GM21529 (cell line): ENCODE data around the gene GTF2H4.
A peak's percentile ranks its signal among the peaks of the same experiment; 100 is the strongest.
"Not testable (repeated sequence)": the region's sequence is repeated elsewhere in the genome, so short reads cannot be mapped to it uniquely, and the experiment has no call there.

Experiments
- ATAC-seq: cut with Tn5 transposase; IDR thresholded peaks from one replicate; pipeline ENCODE4 v1.9.1; 2021; ENCODE audit not compliant: unreplicated experiment

GTF2H4 gene

DNA sequence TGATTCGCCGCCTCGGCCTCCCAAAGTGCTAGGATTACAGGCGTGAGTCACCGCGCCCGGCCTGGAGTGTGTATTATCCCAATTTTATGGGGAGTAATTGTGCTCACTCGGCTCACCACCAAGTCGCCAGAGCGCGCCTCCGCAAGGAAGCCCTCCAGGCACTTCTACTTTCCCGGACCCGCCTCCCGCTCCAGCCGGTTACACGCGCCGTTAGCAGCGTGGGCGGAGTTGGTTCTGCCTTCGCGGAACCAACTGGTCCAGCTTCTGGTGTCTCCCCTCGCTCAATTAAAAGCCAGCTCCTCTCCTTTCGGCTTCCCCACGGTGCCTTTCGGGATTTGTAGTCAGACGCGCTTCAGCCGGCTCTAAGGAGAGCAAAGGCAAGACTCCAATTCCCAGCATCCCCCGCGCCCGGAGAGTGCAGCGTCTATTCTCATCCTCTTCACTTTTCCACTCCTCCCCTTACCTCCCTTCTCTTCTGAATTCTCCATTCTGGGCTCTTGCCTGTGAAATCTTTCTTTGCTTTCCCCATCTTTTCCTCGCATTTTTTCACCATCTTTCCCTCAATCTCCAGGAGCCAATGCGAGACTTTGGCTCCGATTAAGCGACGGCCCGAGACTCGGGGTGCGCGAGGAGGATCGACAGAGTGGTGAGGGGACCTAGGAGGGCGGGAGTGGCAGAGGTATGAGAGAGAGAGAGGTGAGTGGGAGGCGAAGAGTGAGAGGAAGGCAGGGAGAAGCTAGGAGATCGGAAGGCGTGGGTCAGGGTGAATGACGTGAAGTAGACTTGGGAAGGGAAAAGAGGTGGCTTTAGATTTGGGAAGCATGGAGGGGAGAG, at the start of gene GTF2H4:
Gene GTF2H4, plus strand, starts transcription at position 450 of the 834 bp plus-strand sequence.
- peak; percentile 97 for ATAC-seq

DNA sequence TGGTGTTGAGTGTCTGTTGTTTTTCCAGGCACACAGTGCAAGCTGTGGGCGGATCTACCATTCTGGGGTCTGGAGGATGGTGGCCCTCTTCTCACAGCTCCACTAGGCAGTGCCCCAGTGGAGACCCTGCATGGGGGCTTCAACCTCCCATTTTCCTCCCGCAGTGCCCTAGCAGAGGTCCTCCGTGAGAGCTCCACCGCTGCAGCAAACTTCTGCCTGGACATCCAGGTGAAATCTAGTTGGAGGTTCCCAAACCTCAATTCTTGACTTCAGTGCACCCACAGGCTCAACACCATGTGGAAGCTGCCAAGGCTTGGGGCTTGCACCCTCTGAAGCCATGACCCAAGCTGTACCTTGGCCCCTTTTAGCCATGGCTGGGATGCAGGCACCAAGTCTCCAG, 48.3 kb upstream of the GTF2H4 start:
- ATAC-seq: not testable (repeated sequence)

DNA sequence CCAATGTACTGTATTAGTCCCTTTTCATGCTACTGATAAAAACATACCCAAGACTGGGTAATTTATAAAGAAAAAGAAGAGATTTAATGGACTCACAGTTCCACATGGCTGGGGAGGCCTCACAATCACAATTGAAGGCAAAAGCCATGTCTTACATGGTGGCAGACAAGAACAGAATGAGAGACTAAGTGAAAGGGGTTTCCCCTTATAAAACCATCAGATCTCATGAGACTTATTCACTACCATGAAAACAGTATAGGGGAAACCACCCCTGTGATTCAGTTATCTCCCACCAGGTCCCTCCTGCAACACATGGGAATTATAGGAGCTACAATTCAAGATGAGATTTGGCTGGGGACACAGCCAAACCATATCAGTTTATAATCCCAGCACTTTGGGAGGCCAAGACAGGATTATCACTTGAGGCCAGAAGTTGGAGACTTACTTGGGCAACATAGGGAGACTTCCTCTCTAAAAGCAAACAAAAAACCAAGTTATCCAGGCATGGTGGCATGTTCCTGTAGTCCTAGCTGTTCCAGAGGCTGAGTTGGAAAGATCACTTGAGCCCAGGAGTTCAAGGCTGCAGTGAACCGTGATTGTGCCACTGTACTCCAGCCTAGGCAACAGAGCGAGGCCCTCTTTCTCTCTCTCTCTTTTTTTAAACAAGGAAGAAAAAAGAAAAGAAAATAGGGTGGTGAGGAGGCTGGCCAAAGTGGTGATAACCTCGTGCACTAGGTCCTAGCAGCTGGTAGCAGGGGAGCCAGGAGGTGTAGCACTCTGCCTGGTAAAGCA, 46.6 kb upstream of the GTF2H4 start:
- ATAC-seq: no peak

DNA sequence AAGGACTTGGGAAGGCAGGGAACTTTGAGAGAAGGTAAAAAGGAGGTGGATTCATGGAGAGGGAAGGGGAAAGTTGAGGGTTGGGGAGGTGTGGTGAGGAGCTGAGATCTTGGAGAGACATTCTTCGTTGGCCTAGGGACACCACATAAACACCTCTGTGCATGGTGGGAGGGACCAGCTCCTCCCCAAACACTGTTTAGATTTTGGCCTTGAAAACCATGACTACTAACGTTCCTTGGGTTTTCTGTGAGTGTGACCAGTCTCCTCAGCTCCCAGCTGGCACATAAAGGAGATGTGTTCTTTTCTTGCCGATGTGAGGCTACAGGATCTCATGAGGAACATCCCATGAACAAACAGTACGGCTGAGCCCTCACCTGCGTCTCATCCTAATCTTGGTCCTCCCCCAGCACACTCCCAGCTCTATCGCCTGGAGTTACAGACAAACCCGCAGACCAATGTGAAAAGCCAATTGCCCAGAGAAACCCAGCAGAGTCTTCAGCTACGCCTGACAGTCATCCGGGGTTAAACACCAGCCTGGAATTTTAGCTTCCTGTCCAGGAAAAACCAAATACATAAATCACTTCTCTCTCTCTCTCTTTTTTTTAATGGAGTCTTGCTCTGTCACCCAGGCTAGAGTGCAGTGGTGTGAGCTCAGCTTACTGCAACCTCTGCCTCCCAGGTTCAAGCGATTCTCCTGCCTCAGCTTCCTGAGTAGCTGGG, 45.7 kb upstream of the GTF2H4 start:
- ATAC-seq: no peak

DNA sequence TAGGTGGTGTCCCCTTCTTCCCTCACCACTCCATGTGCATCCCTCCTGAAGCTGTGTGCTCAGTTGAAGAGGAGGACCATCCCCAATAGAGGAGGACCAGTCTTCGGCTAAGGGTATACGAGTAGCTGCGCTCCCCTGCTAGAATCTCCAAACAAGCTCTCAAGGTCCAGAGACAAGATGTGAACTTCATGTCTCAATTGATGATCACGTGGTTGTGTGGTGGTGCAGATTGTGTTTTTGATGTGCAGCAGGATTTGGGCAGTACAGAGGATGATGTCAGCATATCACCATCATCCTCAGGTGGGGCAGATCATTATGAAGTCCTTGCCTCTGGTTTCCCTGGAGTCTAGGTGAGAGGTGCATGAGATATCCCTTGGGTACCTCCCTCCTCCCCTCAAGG, 43.7 kb upstream of the GTF2H4 start:
- no peak for ATAC-seq

DNA sequence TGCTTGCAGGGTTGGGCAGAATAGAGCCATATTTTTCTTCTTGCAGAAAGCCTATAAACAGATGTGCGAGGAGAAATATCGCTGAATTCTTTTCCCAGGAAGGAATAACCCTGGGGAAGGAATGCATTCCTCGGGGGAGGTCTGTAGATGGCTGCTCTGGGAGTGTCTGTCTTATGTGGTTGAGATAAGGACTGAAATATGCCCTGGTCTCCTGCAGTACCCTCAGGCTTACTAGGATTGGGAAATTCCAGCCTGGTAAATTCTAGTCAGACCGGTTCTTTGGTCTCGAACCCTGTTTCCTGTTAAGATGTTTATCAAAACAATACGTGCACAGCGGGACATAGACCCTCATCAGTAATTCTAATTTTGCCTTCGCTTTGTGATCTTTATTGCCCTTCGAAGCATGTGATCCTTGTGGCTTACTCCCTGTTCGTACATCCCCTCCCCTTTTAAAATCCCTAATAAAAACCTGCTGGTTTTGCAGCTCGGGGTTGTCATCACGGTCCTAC, 38.7 kb upstream of the GTF2H4 start:
- not testable (repeated sequence) for ATAC-seq

DNA sequence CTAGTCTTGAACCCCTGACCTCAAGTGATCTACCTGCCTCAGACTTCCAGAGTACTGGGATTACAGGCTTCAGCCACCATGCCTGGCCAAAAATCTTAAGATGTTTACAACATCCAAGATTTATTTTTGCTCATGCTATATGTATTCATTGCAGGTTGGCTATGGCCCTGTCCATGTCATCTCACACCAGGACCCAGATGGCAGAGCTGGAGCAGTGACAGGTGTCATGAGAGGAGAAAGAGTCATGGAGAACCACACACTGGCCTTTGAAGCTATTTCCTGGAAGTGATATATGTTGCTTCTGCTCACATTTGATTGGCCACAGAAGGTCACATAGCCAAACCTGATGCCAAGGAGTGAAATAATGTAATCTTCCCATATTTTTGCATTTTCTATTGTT, 37.5 kb upstream of the GTF2H4 start:
- ATAC-seq: no peak

DNA sequence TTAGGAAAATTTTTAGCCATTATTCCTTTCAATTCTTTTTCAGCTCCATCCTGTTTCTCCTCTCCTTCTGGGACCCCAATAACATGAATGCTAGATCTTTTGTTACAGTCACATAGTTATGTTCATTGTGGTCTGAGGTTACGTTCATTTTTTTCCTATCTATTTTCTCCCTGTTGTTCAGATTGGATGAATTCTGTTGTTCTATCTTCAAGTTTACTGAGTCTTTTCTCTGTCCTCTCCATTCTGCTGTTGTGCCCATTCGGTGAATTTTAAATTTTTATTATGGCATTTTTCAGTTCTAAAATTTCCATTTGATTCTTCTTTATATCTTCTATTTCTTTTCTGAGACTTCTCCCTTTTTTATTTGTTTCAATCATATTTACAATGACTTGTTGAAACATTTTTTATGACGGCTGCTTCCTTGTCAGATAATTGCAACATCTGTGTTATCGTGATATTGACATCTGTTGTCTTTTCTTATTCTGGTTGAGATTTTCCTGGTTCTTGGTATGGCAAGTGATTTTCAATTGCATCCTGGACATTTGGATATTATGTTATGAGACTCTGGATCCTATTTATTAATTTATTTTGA, 36.3 kb upstream of the GTF2H4 start:
- no peak for ATAC-seq

DNA sequence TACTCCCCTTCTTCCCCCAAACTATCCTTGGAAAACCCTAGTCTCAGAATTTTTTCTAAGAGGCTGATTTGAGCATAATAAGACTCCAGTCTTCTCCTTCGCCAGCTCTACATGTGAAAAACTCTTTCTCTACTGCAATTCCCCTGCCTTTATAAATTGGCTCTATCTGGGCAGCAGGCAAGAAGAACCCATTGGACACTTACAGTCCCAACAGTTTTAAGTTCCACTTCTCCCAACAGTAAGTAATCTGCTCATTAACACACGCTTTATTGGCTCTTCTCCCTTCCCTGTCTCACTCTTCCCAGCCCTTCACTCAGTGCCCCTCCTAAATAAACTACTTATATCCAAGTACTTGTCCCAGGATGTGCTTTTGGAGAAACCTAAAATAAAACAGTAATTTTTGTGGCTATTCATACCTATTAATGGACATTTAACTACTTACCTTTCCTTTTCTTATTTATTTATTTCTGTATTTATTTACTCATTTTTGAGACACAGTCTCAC, 34.8 kb upstream of the GTF2H4 start:
- ATAC-seq: no peak

DNA sequence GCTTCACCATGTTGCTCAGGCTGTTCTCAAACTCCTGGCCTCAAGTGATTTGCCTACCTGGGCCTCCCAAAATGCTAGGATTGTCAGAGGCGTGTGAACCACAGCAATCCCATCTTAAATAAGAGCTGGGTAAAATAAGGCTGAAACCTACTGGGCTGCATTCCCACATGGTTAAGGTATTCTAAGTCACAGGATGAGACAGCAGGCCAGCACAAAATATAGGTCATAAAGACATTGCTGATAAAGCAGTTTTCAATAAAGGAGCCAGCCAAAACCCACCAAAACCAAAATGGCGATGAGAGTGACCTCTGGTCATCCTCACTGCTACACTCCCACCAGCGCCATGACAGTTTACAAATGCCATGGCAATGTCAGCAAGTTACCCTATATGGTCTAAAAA, 34.2 kb upstream of the GTF2H4 start:
- ATAC-seq: not testable (repeated sequence)

DNA sequence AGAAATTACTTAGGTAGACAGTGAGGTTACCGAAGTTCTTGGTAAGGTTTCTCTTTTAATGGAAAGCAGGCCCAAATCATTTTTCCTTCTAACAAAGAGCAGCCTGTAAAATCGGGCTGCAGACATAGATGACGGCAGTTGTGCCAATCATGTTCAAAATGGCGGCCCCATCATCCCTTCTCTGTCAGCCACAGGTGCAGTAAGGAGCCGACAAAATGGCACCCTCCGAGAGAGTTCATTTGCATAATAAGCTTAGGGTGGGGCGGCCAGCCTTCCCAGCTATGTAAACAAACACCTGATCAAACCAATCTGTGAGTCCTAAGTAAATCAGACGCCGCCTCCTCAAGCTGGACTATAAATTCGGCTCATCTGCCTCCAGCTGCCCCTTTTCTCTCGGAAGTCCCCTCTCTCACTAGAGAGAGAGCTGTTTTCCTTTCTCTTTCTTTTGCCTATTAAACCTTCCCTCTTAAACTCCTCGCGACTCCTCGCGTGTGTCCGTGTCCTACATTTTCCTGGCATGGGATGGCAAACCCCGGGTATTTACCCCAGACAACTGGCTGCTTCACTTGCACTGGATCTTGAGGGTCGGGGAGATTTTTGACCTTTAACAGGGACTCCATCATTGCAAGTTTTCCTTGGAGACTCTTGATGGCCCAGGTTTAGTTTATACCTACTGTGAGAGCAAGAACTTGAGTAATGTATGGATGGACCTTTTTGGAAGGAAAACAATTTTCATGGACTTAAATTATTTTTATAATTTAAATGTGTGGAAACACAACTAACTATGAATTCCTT, 32.6 kb upstream of the GTF2H4 start:
- ATAC-seq: no peak

DNA sequence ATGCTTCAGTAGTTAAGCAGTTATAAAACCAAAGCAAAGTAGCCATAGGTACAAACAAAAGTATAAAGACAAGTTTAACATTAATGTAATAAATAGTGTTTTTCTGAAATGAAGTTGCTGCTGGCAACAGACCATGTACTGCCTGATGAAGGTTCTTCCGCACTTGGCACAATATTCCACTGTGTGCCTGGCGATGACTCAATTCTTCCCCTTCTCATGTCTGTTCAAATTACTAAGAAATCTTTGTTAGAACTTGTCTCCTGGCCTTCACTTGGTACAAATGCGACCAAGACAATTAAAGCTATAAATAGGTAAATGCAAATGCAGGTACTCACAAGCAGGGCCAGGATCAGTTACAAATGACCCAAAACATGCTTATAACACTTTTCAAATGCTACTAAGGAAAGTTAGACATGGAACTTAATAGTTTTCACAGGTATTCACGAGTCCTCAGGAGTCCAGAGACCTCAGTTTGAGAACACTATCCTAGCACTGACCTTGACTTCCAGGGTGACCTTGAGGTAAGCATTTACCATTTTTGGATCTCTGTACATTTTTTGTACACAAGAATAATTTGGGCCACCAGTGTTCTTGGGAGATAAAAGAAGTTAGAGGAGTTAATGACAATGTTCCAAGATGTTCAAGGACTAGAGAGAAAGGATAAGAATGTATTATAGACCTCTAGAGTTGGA, 31.8 kb upstream of the GTF2H4 start:
- ATAC-seq: no peak

DNA sequence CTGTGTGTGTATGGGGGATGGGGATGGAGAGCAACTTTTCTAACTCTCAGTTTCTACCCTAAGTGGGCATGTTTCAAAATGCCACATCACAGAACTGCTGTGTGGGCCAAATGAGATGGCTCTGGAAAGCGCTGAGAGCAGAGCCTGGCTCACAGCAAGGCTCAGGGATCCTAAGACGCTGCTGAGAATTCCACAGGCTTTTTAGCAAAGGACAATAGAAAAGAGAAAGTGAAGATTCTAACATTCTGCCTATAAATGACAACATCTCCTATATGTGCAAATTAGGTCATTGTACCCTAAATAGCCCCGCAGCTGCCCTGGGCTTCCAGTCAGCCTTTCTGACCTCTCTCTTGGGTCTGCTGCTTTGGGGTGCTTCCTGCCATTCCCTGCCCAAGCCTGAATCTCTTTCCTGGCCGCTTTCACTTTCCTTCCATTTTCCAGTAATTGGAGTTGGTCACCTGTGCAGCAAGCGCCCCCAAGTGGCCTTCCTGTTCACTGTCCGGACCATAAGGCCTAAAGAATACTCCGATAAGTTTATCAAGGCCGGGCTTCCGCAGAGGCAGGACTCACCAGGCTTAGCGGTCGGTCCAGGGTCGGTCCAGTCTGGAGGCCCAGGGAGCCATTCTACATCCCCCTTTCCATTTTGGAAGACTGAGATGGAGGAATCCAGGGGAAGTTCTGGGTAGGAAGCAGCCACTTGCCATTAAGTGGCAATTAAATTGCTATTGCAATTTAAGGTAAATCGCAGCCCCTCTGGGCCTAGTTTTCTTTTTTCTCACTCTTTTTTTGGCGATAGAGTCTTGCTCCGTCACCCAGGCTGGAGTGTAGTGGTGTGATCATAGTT, 30.4 kb upstream of the GTF2H4 start:
- no peak for ATAC-seq

DNA sequence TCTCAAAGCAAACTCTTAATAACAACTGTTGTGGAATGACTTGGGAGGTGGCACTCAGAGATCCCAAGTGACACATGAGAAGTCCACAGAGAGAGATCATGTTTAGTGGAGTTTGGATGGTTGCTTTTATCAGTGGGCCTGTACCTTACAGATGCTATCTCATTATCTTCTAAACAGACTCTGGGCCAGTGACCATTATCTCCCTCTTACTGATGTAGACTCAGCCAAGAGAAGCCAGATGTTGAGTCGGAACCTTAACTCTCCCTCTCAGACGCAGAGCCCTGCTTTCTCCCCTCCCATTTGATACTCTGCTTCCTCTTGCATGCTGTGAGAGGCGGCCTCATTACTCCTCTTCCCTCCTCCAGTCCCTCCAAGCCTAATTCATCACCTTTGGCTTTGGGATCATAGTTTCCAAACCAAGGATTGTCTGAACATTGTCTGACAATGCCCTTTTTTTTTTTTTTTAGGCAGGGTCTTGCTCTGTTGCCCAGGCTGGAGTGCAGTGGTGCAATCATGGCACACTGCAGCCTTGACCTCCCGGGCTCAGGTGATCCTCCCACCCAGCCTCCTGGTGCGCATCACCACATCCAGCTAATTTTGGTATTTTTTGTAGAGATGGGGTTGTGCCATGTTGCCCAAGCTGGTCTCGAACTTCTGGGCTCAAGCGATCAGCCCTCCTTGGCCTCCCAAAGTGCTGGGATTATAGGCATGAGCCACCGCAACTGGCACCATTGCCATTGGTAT, 28.2 kb upstream of the GTF2H4 start:
- no peak for ATAC-seq

DNA sequence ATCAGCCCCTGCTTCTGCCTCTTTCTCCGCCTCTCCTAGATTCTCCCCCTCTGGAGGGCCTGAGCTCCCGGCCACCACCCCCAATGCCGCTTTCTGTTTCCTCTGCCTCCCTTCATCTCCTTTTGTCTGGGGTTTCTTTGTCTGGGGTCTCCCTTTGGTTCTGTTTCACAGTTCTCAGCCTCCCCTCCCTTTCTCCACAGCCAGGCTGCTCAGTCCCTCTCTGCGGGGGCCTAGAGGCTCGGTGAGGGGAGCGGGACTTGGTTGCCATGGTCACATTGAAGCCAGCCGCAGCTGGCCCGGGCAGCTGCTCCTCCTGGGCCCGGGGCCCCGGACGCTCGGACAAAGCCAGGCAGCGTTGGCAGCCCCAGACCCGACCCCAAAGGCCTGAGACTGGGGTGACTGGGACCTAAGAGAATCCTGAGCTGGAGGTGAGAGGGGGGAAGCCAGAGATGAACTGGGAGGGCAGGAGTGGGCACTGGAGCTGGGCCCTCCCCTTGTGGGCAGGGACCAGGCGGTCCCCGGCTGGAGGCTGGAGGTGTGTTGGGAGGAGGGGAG, 27.2 kb upstream of the GTF2H4 start:
- ATAC-seq: no peak

DNA sequence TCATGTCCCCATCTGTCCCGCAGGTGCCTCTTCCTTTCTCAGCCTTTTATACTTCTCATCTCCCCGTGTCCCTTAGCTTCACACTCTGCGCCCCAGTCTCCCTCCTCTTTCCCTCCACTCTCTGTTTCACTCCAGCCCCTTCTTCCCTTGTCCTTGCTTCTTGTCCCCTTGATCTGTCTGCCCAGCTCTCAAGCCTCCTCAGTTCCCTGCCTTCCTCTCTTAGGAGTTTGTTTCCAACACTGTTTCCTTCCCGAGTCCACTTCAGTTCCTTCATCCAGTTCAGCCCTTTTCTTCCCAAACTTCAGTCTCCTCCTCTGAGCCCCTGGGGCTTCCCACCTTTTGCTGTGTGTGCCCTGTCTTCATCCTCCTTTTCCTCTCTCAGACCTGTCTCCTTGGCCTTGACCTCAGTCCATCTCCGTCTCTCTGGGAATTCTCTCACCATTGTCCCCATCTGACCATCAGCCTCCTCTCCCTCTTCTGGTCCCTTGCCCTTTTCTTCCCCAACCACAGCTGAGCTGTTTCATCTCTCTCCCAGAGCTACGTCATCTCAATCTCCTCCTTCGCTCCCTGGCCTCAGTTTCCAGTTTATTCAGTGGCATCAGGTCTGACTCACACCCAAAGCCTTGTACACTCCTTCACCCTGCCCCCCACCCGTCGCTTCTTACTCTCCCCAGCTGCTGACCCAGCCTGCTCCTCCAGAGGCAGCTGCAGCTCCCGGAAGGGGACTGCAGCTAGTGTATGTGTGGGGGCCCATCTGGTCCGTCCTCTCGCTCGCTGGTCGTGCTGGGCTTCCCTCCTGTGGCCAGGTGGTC, 26.4 kb upstream of the GTF2H4 start:
- ATAC-seq: no peak
